HG03439 (cell line): ENCODE results near the gene ATXN7.

Experiments
- ATAC-seq: cut with Tn5 transposase; IDR thresholded peaks from one replicate; pipeline ENCODE4 v1.9.1; 2021; ENCODE audit warnings: mild to moderate bottlenecking, moderate library complexity; ENCODE audit not compliant: unreplicated experiment

ATXN7 gene, protein sequence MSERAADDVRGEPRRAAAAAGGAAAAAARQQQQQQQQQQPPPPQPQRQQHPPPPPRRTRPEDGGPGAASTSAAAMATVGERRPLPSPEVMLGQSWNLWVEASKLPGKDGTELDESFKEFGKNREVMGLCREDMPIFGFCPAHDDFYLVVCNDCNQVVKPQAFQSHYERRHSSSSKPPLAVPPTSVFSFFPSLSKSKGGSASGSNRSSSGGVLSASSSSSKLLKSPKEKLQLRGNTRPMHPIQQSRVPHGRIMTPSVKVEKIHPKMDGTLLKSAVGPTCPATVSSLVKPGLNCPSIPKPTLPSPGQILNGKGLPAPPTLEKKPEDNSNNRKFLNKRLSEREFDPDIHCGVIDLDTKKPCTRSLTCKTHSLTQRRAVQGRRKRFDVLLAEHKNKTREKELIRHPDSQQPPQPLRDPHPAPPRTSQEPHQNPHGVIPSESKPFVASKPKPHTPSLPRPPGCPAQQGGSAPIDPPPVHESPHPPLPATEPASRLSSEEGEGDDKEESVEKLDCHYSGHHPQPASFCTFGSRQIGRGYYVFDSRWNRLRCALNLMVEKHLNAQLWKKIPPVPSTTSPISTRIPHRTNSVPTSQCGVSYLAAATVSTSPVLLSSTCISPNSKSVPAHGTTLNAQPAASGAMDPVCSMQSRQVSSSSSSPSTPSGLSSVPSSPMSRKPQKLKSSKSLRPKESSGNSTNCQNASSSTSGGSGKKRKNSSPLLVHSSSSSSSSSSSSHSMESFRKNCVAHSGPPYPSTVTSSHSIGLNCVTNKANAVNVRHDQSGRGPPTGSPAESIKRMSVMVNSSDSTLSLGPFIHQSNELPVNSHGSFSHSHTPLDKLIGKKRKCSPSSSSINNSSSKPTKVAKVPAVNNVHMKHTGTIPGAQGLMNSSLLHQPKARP

GRCh38 chr3:63863150-63864007 is at the start of gene ATXN7, which contains the start of gene THOC7:
TSS of gene ATXN7 (plus strand) at chr3:63863867. CDS start at chr3:63912599, 48,732 bp downstream.
TSS of gene THOC7 (minus strand) at chr3:63863805. CDS start at chr3:63863790, 15 bp downstream.
- ATAC-seq = peak; percentile 75

- ATAC-seq = no peak
These were observed 49.4 kb upstream of the ATXN7 start for GRCh38 chr3:63814237-63814636.

- no peak for ATAC-seq
These were observed 46.4 kb upstream of the ATXN7 start for GRCh38 chr3:63817225-63817624.

DNA sequence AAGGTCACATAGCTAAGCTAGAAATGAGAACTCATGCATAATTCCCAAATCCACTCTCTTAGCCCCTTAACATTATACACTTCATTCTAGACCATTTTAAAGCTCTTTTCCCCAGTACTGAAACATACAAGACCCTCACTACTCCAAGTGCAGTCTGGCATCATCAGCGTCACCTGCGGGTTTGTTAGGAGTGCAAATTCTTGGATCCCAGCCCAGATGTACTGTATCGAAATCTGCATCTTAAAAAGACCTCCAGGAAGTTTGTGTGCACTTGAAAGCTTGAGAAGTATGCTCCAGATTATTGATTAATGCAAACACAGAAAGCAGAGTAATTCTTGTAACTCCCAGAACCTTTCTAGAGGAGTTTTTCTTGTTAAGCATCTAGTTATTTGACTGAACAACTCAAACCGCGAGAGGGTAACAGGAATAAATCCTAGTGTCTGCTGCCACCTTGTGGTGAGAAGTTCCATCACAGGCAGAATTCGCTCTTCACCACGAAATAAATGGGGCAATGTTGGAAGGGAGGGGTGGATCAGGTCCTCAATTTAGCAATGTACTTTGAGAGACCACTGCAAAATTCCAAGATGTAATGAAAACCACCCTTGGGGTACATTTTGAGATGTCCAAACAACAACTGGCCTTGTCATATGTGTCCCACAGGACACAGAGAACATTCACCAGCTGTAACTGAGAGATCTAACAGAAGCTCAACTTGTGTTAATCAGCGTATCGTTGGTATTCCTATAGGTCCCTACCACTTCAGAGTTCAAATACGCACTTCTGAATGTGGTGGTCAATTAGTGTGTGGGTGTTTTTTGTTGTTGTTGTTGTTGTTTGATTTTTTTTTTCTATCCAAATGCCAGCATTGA is 45.2 kb upstream of the ATXN7 start:
- peak; percentile 74 for ATAC-seq

DNA sequence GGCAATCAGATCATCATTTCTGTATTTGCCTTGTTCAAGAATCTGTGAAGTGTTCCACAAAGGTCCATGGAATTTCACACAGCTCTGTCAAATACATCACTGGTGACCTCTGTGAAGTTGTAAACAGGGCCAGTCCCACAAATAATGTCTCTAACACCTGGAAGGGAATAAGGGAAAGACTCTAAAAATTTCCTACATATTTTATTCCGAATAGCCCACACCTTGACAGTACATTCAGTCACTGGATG is 44.6 kb upstream of the ATXN7 start, which contains the start of gene C3orf49:
Gene C3orf49 (plus strand): TSS at position 149 of the 248 bp plus-strand sequence. CDS start 173 bp downstream, outside the sequence.
- ATAC-seq = no peak

GRCh38 chr3:63824309-63824708 is 39.4 kb upstream of the ATXN7 start:
- ATAC-seq = no peak

DNA sequence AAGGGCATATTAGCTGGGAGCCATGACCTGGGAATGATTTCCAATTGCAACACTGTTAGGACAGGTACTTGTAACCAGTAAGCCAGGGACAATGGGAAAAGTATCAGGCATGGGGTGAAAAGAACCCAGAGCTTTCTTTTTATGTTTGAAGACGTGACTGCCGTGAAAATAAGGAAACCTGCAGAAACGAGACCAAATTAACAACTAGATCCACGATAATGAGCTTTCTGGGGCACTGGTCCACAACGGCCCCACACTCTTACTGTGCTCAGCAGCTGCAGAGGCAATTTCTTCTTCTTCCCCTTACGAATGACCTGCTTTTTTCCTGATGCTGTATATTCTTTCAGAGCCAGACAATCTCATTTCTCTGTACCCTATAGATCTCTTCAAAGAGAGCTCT is 33.1 kb upstream of the ATXN7 start:
- no peak for ATAC-seq

GRCh38 chr3:63832395-63832794 is 31.3 kb upstream of the ATXN7 start:
- ATAC-seq = no peak

DNA sequence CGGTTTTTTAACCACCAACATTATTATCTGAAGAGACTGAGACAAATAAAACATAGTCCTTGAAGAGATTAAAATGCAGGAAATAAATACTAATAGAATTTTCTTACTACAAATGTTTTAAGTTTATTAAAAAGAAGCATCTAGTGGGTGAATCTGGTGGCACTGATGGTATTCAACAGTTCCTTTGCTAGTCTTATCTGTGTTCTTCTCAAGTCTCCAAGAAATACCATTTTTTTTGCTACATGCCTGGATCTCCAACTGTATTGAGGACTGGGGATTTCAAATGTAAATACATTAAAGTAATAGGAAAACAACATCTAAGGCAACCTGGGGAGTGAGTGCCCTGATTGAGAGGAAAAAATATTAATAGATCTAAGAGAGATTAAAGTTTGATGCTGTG is 22.0 kb upstream of the ATXN7 start:
- no peak for ATAC-seq

- ATAC-seq = no peak
These were observed 21.5 kb upstream of the ATXN7 start for GRCh38 chr3:63842127-63842526.

DNA sequence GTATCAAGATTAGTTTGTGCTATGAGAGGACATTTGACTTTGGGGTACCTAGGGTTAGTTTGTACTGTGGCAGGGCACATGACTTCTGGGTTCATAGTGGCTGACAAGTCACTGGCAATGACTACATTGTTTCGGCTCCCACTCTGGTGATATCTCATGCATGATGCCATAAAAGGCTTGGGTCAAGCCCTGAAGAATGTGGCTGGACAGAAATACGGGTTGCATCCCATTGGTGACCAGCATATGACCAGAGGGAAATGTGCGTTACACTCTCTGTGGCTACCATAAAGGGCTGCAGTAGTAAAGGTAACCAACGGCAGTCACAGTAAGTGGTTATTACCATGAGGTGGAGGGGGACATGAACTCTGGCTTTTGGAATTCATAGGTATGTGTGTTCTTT is 18.5 kb upstream of the ATXN7 start:
- ATAC-seq = no peak

DNA sequence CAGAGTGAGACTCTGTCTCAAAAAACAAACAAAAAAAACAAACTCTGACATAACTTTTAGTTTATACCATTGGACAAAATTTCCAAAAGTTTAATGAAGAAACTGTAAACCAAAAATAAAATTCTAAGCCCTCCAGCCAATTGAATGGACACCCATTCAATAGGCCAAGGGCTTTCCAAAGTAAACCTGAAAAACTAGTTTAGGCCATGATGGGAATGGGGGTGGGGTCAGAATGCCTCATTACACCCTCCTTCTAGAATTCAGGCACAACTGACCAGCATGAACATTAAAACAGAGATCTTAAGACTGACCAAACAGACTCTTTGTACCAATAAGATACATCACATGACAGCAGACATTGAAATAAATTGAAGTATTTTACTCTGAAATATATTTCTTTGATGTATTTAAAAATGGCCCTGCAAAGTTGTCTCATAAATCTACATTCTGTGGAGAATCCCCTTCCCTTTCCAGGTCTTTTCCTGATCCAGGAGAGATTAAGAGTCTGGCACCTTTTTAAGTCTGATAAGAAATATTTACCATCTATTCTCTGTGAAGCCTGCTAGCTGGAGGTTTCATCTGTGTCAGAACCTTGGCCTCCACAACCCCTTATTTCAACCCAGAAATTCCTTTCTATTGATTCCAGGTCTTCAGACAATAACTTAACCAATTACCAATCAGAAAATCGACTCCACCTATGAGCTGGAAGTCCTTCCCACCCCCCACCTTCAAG is 15.8 kb upstream of the ATXN7 start:
- no peak for ATAC-seq

GRCh38 chr3:63849175-63849574 is 14.5 kb upstream of the ATXN7 start:
- ATAC-seq = no peak

DNA sequence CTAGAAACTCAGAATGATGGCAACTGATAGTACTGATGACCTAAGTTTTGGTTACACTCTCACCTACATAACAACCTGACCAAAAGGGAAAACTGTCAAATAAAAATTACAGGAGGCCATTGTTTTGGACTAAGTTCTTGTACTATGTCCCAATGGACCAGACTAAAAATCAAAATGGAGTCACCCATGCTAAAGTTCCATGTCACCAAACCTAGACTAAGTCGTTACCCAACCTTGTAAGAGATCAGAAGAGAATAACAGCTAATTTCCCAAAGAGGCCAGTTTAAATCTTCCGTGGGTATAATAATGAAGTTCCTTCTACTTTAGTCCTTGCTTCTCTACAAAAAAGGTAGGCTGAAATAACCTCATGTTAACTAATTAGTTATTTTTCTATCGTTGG is 12.4 kb upstream of the ATXN7 start:
- no peak for ATAC-seq

DNA sequence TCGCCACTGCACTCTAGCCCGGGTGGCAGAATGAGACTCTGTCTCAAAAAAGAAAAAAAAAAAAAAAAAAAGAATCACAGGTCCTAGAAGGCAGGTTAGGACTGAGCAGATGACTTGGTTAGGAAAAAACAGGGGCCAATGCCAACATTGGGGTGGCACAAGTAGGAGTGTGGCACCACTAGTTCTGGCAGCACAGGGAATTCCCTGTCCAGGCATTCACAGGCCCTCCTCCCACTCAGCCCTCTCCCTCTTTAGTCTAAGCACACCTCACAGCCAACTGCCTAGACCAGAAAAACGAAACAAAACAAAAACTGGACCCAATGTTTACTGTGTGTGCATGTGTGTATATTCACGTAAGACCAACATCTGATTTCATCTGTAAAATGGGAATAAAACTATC is 10.6 kb upstream of the ATXN7 start:
- ATAC-seq = no peak

GRCh38 chr3:63855333-63855940 is 8.2 kb upstream of the ATXN7 start:
- no peak for ATAC-seq

DNA sequence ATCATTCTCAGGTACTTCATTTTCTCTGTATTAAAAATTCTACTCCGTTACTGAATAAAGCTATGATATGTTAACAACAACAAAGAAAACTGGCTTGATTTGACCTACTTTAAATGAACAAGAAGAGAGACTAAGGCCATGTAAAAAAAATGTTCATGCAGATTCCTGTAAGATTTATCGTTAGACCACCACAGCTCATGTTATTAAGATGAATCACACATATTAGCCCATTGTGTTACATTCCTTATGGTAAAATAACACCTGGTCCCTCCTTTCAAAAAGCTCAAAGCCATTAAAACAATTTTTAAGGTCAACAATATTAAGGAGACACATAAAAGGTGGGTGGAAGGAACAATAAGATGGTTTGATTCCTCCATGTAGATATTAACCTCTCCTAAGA is 6.4 kb upstream of the ATXN7 start:
- ATAC-seq = no peak

GRCh38 chr3:63860776-63861175 is 2.9 kb upstream of the ATXN7 start:
- ATAC-seq = no peak

- ATAC-seq = no peak
These were observed 2.4 kb upstream of the ATXN7 start for GRCh38 chr3:63861306-63861705.
